Activated CD8-positive, alpha-beta memory T cell treated with anti-CD3 and anti-CD28 coated beads, Interleukin-2, amount 50 U/mL, for 48 hours (primary cell): ENCODE measurements around the gene GPR161.

ENCODE experiments used
- DNase-seq: peaks from one replicate; pipeline ENCODE4 v3.0.0-alpha.2; 2020

GPR161 gene

GRCh38 chr1:168104535-168104934 is 32.2 kb downstream of the GPR161 start:
- no peak for DNase-seq

DNA sequence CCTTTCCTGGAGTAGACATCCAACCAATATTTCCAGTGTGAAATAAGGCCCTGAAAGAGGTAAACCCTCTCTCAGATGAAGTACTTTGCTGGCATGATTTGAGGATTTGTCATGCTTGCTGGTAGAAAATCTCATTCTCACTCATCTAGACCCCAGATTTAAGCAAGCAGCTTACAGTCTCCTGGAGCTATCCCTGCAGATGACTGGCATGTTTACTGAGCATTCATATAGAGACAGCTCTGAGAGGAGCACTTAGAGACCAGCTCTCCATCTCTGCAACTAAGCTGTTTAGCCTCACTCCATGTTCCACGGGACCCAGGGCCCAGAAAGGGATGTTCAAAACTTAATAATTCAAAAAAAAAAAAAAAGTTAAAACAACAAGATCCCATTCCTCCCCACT is 34.2 kb downstream of the GPR161 start:
- DNase-seq = no peak

- no peak for DNase-seq
Measured at GRCh38 chr1:168101336-168101735, 35.4 kb downstream of the GPR161 start.

DNA sequence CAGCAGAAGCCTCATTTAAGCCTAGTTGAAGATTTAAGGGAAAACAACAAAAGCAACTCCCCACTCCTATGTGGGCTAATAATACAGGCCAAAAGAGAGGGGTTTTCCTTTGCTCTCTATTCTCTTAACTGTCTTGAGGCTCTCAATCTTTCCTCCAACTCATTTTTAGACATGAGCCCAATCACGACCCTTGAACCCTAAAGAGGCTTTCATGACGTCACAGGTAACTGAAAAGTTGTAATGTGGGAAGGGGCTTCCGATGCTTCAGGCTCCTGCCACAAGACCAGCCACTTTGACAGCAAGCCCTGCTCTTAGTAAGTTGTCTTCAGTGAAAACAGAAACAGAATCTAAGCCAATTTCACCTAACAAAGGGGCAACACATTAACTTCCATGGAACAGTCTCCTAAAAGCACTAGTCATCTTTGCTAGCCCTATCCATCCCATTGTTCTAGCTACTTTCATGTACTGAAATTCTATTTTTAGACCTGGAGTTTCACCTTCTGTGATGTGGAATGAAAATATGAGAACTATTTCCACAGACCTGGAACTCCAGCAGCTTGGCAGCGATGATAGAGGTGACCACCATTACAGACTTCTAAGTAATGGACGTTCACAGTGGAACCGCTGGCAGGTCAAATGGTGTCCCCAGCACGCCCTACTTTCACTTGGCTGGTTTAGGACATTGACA is 36.3 kb downstream of the GPR161 start:
- DNase-seq = no peak

DNA sequence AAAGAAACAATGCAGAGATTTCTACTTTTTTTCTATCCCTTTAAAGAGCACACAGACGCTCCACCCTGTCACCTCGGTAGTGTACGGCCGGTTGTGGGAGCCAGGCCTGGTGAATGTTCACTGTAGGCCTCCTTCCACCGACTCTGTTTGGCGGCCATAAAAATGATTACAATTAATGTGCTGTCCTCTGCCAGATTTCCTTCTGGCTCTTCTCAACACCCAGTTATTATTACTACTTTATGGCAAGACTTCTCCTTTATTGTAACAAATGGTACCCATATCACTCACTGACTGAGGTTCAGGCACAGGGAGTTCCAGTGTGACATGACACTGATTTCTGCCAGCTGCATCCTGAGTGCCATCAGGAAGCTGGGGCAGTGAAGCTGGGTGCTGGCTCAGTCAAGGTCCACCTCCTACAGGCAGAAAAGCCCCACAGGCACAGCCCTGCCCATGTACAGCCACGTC is 37.4 kb downstream of the GPR161 start:
- no peak for DNase-seq

DNA sequence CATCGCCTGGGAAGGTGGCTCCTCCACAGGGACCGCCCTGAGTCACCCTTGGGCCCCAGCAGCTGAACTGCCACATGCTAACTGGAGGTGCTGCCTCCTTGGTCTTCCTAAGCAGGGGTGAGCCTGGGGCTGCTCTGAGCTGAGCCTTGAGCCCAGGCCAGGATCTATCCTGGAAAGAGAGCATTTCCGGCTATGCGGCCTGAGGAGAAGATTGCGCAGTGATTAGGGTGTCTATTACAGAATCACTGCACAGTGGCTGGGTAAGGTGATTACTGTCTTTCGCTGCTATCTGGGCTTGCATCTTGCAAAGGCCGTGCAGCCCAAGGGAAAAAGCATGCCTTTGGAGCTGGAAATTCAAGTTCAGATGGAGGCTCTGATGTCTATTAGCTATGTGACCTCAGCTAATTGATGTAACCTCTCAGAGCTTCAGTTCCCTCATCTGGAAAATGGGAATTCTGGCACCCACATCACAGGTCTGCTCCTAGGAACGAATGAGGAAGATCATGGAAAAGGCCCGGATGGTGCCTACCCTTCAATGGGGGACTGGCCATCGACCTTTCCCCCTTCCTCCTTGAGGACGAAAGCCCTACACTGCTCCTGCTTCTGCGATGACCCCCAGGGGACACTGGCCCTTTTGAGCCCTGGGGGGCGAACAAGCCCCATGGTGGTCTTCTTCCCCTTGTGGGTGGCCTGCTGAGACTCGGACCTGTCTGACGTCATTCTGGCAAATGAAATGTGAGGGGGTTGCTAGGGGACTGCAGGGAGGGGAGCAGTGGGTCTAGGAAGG is 38.0 kb downstream of the GPR161 start:
- DNase-seq = no peak

- DNase-seq = no peak
Measured at GRCh38 chr1:168097921-168098528, 38.7 kb downstream of the GPR161 start.

- DNase-seq = no peak
Measured at GRCh38 chr1:168096296-168097165, 40.2 kb downstream of the GPR161 start.

GRCh38 chr1:168095476-168095875 is 41.3 kb downstream of the GPR161 start:
- DNase-seq = no peak

GRCh38 chr1:168093616-168094015 is 43.1 kb downstream of the GPR161 start:
- no peak for DNase-seq

DNA sequence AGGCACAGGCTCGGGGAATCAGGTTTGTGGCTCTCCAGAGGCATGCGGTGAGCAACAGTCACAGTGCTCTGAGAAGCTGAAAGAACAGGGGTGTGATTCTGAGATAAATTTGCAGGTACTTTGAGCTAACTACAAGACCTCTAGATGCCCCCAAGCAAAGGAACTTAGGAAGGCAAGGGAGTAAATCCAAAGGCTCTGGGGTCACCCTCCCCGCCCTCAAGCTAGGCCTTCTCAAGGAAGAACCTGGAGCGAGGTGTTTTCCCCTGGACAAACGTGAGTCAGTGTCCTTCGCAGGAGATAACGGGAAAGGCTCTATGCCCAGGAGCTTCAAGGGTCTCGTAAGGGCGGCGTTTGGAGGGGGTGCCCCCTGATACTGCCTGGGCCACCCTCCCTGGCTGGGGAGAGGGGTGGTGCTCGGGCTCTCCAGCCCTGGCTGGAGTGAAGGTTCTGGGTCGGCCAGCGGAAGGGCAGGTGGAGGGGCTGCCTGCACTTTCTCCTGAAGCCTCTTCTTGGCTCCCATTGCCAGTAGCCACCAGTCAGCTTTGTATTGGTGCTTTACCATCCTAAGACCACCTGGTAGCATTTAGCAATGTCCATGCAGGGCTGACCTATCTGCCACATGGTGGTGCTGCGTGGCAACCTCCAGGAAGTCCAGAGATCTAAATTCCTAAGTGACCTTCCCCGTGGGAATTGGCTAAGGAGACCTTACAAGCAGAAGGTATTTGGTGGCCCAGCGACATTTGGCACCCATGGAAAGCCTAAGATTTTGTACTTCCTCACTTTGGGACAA is 44.0 kb downstream of the GPR161 start:
- no peak for DNase-seq

DNA sequence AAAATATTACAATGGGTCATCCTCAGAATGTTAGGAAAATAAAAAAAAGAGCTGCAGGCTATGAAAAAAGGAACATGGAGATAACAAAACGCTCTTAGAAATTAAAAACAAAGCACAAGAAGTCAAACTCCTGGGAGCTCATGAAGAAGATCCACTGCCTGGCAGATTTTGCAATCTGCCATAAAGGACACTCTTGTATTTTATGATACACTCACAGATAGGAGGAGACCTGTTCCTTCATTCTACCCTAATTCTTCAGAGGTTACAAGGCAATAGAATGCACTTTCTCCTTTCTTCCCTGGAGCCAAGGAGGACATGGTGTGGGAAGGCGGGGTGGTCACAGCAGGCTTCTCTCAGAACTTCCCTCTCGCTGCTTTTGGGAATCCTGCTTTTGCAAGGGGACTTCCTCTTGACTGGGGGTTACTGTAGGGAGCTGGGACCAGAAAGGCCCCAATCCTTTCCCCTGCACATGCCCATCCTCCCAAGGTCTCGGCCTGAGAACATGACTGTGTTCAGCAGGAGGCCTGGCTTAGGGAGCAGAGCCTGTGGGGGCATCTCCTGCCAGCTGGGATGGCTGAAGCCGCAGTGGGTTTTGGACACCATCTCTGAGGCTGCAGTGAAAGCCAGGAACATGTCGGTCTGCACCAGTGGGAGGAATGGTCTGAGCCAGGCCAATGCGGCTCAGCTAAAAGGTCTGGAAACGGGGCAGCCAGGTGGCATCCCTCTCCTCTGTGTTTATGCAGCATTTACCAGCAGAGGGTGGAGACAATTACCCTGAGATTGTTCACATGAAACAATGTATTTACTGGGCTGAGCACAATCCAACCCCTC is 44.8 kb downstream of the GPR161 start:
- no peak for DNase-seq

- DNase-seq = no peak
Measured at GRCh38 chr1:168091063-168091462, 45.7 kb downstream of the GPR161 start.

GRCh38 chr1:168090395-168090794 is 46.3 kb downstream of the GPR161 start:
- DNase-seq = no peak

DNA sequence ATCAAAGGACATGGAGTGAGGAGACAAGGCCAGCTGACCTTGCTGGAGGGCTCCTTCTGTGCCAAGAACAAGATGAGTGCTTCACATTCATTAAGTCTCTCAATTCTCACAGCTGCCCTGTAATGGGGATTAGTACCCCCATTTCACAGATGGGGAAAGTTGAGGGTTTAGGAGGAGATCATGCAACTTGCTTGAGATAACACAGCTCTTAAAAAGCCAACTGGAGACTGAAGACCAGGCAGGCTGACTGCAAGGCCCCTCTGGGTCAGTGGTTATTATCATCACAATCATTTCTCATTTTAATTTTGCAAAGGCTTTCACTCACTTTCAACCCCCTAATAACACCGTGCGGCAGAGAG is 46.8 kb downstream of the GPR161 start:
- DNase-seq = no peak

DNA sequence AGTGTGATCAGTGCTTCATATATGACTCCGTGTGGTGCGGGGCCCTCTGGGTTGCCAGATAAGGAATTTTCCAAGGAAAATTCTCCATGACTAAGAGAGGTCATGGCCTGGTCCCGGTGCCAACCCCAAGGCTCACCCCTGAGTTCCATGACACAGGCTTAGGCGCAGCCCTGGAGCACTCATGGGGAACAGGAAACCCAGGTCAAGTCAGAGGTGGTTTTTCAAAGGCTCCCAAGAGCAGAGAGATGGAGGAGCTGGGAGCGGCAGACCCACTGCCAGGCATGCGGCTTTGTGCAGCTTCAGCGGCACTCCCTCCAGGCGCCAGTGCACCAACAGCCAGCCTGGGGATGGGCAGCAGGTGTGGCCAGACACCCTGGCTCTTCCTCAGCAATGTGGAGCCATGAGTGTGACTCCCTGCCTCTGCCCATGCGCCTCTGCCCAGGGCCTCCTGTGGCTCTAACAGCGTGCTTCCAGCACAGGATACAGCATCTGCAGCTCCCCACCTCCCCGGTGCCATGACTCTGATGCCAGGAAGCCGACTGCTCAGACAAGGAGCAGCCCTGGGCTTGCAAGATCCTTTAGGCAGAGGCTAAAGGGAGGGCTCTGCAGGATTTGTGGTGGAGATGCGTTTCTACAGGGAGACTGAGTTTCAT is 47.3 kb downstream of the GPR161 start:
- no peak for DNase-seq

DNA sequence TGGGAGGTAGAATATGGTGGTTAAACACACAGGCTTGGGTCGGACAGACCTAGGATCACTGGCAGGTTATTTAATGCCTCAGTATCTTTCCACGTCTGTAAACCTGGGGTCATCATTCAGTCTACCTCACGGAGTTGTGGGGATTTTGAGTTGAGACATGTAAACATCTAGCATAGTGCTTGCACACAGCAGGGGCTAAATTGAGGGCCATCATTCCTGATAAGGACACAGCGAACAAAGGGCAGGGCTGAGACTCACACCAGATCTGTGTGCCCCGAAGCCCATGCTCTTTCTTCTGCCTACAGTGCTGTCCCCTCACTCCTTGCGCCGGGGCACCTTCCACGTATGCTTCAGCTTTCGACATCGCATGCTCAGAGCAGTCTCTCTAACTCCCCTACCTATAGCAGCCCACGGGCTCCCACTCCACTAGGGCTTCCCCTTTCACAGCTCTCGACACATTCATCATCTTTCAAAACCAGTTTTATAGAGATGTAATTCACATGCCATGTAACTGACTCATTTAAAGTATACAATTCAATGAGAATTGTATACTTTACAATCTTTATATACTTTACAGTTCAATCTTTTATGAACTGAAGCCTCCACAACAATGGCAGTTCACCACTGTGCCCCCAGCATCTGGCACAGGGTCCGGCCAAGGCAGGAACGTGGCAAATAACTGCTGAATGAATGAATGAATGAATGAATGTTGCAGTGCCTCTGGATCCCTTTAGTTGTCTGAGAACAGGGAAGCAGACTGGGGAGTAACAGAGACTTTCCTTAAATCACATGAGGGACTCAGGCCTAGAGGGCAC is 48.0 kb downstream of the GPR161 start:
- DNase-seq = no peak

DNA sequence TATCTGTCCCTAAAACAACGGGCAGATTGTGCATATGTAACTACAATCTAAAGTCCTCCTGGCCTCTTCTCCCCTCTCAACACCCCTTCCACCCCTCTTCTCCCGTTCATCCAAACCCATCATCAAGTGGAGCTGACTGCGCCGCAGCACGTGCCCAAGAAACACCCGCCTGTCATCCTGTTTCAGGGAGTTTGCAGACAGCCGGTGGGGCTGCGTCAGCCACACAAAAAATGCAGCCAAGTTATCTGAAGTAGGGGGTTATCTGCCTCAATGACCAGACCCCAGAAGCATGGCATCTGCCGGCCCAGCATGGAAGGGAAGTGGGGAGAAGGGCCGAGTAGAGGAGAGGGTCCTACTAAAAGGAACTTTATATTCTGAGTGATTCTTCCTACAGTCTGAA is 49.0 kb downstream of the GPR161 start:
- DNase-seq = no peak

GRCh38 chr1:168086438-168086837 is 50.3 kb downstream of the GPR161 start:
- no peak for DNase-seq

GRCh38 chr1:168085401-168085872 is 51.3 kb downstream of the GPR161 start:
- DNase-seq = no peak
